ENCODE results near the gene UBR3.

UBR3 gene

DNA sequence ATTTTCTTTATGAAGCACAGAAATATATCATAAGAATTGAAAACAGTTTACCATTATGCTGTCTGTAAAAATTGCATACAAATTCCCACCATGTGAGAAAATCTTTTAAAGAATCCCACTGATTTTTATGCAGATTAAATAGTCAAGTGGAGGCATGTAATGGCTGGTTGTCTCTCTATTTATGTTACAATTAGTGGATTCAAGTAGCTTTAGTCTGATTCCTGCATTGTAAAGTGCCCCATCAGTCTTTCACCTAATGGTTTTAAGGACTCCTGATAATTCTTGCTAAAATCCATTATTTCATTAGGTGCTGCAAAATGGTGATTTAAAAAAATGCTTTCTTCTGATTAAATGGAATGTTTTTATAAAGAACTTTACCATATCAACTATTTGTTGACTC, 202.3 kb downstream of the UBR3 start:
- TF ChIP-seq SIN3A (IDR thresholded peaks at IDR 0.05; ENCODE audit: borderline replicate concordance, insufficient read depth, low read length) (no peak), TAF1 (IDR thresholded peaks at IDR 0.05; ENCODE audit: borderline replicate concordance, insufficient read depth, low read length) (no peak), POLR2AphosphoS5 (IDR thresholded peaks at IDR 0.05; ENCODE audit: low read depth, low read length) (no peak), FOXP2 (optimal IDR thresholded peaks at IDR 0.05; ENCODE audit: borderline replicate concordance, extremely low read depth, extremely low read length, insufficient read depth) (no peak)
- TF ChIP-seq, protein P1, sequence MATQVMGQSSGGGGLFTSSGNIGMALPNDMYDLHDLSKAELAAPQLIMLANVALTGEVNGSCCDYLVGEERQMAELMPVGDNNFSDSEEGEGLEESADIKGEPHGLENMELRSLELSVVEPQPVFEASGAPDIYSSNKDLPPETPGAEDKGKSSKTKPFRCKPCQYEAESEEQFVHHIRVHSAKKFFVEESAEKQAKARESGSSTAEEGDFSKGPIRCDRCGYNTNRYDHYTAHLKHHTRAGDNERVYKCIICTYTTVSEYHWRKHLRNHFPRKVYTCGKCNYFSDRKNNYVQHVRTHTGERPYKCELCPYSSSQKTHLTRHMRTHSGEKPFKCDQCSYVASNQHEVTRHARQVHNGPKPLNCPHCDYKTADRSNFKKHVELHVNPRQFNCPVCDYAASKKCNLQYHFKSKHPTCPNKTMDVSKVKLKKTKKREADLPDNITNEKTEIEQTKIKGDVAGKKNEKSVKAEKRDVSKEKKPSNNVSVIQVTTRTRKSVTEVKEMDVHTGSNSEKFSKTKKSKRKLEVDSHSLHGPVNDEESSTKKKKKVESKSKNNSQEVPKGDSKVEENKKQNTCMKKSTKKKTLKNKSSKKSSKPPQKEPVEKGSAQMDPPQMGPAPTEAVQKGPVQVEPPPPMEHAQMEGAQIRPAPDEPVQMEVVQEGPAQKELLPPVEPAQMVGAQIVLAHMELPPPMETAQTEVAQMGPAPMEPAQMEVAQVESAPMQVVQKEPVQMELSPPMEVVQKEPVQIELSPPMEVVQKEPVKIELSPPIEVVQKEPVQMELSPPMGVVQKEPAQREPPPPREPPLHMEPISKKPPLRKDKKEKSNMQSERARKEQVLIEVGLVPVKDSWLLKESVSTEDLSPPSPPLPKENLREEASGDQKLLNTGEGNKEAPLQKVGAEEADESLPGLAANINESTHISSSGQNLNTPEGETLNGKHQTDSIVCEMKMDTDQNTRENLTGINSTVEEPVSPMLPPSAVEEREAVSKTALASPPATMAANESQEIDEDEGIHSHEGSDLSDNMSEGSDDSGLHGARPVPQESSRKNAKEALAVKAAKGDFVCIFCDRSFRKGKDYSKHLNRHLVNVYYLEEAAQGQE (IDR thresholded peaks at IDR 0.05; ENCODE audit: insufficient read depth in 1 of 2, low read depth in 2 of 2, low read length in 2 of 2): no peak

GRCh38 chr2:170030040-170030439, 202.8 kb downstream of the UBR3 start:
- no peak for TF ChIP-seq FOXP2 (optimal IDR thresholded peaks at IDR 0.05; ENCODE audit: borderline replicate concordance, extremely low read depth, extremely low read length, insufficient read depth)
- TF ChIP-seq POLR2AphosphoS5 (IDR thresholded peaks at IDR 0.05; ENCODE audit: low read depth, low read length): no peak
- TF ChIP-seq, protein P1 (IDR thresholded peaks at IDR 0.05; ENCODE audit: insufficient read depth in 1 of 2, low read depth in 2 of 2, low read length in 2 of 2): no peak
- no peak for TF ChIP-seq TAF1 (IDR thresholded peaks at IDR 0.05; ENCODE audit: borderline replicate concordance, insufficient read depth, low read length)
- TF ChIP-seq SIN3A (IDR thresholded peaks at IDR 0.05; ENCODE audit: borderline replicate concordance, insufficient read depth, low read length): no peak

GRCh38 chr2:170031288-170031687, 204.0 kb downstream of the UBR3 start:
- no peak for TF ChIP-seq POLR2AphosphoS5 (IDR thresholded peaks at IDR 0.05; ENCODE audit: low read depth, low read length)
- no peak for TF ChIP-seq SIN3A (IDR thresholded peaks at IDR 0.05; ENCODE audit: borderline replicate concordance, insufficient read depth, low read length)
- TF ChIP-seq TAF1 (IDR thresholded peaks at IDR 0.05; ENCODE audit: borderline replicate concordance, insufficient read depth, low read length): no peak
- TF ChIP-seq FOXP2 (optimal IDR thresholded peaks at IDR 0.05; ENCODE audit: borderline replicate concordance, extremely low read depth, extremely low read length, insufficient read depth): no peak
- TF ChIP-seq, protein P1 (IDR thresholded peaks at IDR 0.05; ENCODE audit: insufficient read depth in 1 of 2, low read depth in 2 of 2, low read length in 2 of 2): no peak

GRCh38 chr2:170034596-170034995, 207.3 kb downstream of the UBR3 start:
- TF ChIP-seq FOXP2 (optimal IDR thresholded peaks at IDR 0.05; ENCODE audit: borderline replicate concordance, extremely low read depth, extremely low read length, insufficient read depth) (no peak), POLR2AphosphoS5 (IDR thresholded peaks at IDR 0.05; ENCODE audit: low read depth, low read length) (no peak), SIN3A (IDR thresholded peaks at IDR 0.05; ENCODE audit: borderline replicate concordance, insufficient read depth, low read length) (no peak), TAF1 (IDR thresholded peaks at IDR 0.05; ENCODE audit: borderline replicate concordance, insufficient read depth, low read length) (no peak)
- TF ChIP-seq, protein P1 (IDR thresholded peaks at IDR 0.05; ENCODE audit: insufficient read depth in 1 of 2, low read depth in 2 of 2, low read length in 2 of 2): no peak

- TF ChIP-seq POLR2AphosphoS5 (IDR thresholded peaks at IDR 0.05; ENCODE audit: low read depth, low read length) (no peak), SIN3A (IDR thresholded peaks at IDR 0.05; ENCODE audit: borderline replicate concordance, insufficient read depth, low read length) (no peak), TAF1 (IDR thresholded peaks at IDR 0.05; ENCODE audit: borderline replicate concordance, insufficient read depth, low read length) (no peak), FOXP2 (optimal IDR thresholded peaks at IDR 0.05; ENCODE audit: borderline replicate concordance, extremely low read depth, extremely low read length, insufficient read depth) (no peak)
- TF ChIP-seq, protein P1 (IDR thresholded peaks at IDR 0.05; ENCODE audit: insufficient read depth in 1 of 2, low read depth in 2 of 2, low read length in 2 of 2): no peak
Measured at GRCh38 chr2:170038734-170039133, 211.5 kb downstream of the UBR3 start.

Data from PFSK-1 (cell line).